Measurements from ENCODE around the gene ABCB4.

- TF ChIP-seq EZH2 (IDR thresholded peaks at IDR 0.05; ENCODE audit: low read length): no peak
- TF ChIP-seq CTCF (optimal IDR thresholded peaks at IDR 0.05 in 1 of 3, IDR thresholded peaks at IDR 0.05 in 1 of 3, conservative IDR thresholded peaks at IDR 0.05 in 1 of 3; ENCODE audit: extremely low read depth in 1 of 3, insufficient read depth in 2 of 3, low read length in 3 of 3): no peak
Observed at GRCh38 chr7:87511510-87511909, 36.0 kb upstream of the ABCB4 start.

Measured in keratinocyte (primary cell).